NCI-H2107 treated with DMSO at 0.1 percent for 48 hours (cell line): ENCODE results near the gene CACNA1F.
A peak's percentile ranks its signal among the peaks of the same experiment; 100 is the strongest.
"Not testable (repeated sequence)": the region's sequence is repeated elsewhere in the genome, so short reads cannot be mapped to it uniquely, and the experiment has no call there.

Source experiments
- DNase-seq: peaks from one replicate; lab custom pipeline; 2025; ENCODE audit not compliant: unreplicated experiment; lab: John Stamatoyannopoulos, UW

The CACNA1F gene

GRCh38 chrX:49177873-49178480 is 55.2 kb downstream of the CACNA1F start:
- no peak for DNase-seq

GRCh38 chrX:49177338-49177833 is 55.8 kb downstream of the CACNA1F start:
- no peak for DNase-seq

GRCh38 chrX:49176421-49177326 is 56.5 kb downstream of the CACNA1F start:
- DNase-seq, result no peak

GRCh38 chrX:49175435-49176274 is 57.5 kb downstream of the CACNA1F start:
- DNase-seq, result no peak

- no peak for DNase-seq
These were observed 58.4 kb downstream of the CACNA1F start for GRCh38 chrX:49174723-49175122.

- DNase-seq, result not testable (repeated sequence)
These were observed 59.6 kb downstream of the CACNA1F start for GRCh38 chrX:49173544-49173943.

- DNase-seq, result peak; percentile 29
These were observed 60.8 kb downstream of the CACNA1F start for GRCh38 chrX:49172280-49172780.

- no peak for DNase-seq
These were observed 61.3 kb downstream of the CACNA1F start, which contains the start of gene PLP2 for GRCh38 chrX:49171752-49172279. PLP2 (plus strand) TSS chrX:49171898; CDS start chrX:49172001, 103 bp downstream.

GRCh38 chrX:49167740-49168108 is 65.4 kb downstream of the CACNA1F start:
- no peak for DNase-seq

- DNase-seq, result no peak
These were observed 66.0 kb downstream of the CACNA1F start for GRCh38 chrX:49166914-49167739.

- peak; percentile 23 for DNase-seq
These were observed 66.9 kb downstream of the CACNA1F start for GRCh38 chrX:49165901-49166881.

- no peak for DNase-seq
These were observed 68.4 kb downstream of the CACNA1F start for GRCh38 chrX:49164589-49165360.

- peak; percentile 57 for DNase-seq
These were observed 69.4 kb downstream of the CACNA1F start for GRCh38 chrX:49163555-49164419.

GRCh38 chrX:49162620-49163019 is 70.5 kb downstream of the CACNA1F start, which contains the start of gene MAGIX:
MAGIX (plus strand) TSS chrX:49162758; CDS start chrX:49162890, 132 bp downstream.
- no peak for DNase-seq

GRCh38 chrX:49161632-49162031 is 71.5 kb downstream of the CACNA1F start:
- no peak for DNase-seq

GRCh38 chrX:49160908-49161307 is 72.2 kb downstream of the CACNA1F start:
- no peak for DNase-seq

- no peak for DNase-seq
These were observed 75.9 kb downstream of the CACNA1F start for GRCh38 chrX:49157194-49157593.
